GM12891 (cell line): ENCODE data around the gene EMB.

ENCODE experiments used
- PAX5 ChIP-seq: IDR thresholded peaks from 2 replicates; pipeline ENCODE4 v1.6.1; 2011; ENCODE audit warnings: low read length, moderate library complexity, mild to moderate bottlenecking; ENCODE audit not compliant: insufficient read depth, severe bottlenecking
- POLR2A ChIP-seq: IDR thresholded peaks from 2 replicates; pipeline ENCODE4 v1.6.1; 2011; ENCODE audit warnings: low read depth, low read length, control low read depth
- POLR2AphosphoS5 ChIP-seq: IDR thresholded peaks from 2 replicates; pipeline ENCODE4 v1.6.1; 2011; ENCODE audit warnings: low read depth, low read length, control low read depth
- SPI1 ChIP-seq: IDR thresholded peaks from 2 replicates; pipeline ENCODE4 v1.6.1; 2011; ENCODE audit warnings: low read depth, low read length, control low read depth
- TAF1 ChIP-seq: IDR thresholded peaks from 2 replicates; pipeline ENCODE4 v1.6.1; 2011; ENCODE audit warnings: low read depth, low read length, control low read depth

GRCh38 chr5:50447941-50448340, 6.9 kb upstream of the EMB start:
- no peak for TF ChIP-seq TAF1
- TF ChIP-seq POLR2A: no peak
- no peak for TF ChIP-seq POLR2AphosphoS5
- TF ChIP-seq PAX5: no peak
- no peak for TF ChIP-seq SPI1
